Ramos (cell line): ENCODE measurements around the gene SLC6A8.
"Not testable (repeated sequence)": the region's sequence is repeated elsewhere in the genome, so short reads cannot be mapped to it uniquely, and the experiment has no call there.

Source experiments
- in situ Hi-C: fragments of 300-500 bp; cut with MboI; formaldehyde crosslinking; loops from one replicate; pipeline ENCODE4 v1.14.3; 2022; ENCODE audit warnings: low sequenced_read_pairs; ENCODE audit not compliant: unreplicated experiment

Gene SLC6A8

GRCh38 chrX:153703036-153703370 is 15.3 kb downstream of the SLC6A8 start:
- in situ Hi-C loops = no loop called here

DNA sequence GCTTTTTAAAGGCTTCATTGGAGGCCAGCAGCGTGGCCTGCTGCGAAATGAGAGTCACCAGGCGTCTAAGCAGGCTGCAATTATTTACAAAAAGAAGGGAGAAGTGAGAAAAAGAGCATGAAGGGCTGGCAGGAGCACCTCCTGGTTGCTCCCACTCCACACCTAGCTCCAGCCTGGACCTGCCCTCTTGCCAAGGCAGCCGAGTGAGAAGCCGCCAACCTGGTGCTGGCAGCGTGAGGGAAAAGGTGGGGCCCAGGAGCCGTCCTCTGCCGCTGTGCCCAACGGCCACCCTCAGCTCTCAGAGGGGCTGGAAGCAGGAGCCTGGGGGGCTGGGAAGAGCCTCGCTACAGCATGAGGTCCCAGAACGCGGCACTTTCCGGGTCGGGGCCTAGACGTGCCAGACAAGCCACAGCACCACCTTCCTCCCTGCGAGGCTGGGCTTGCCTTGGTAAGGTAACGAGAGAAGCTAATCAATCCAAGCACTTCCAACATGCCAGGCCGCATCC is 16.3 kb downstream of the SLC6A8 start:
- in situ Hi-C loops = no loop called here

- in situ Hi-C loops = not testable (repeated sequence)
Observed at GRCh38 chrX:153704631-153705402, 17.1 kb downstream of the SLC6A8 start.

GRCh38 chrX:153705403-153706060 is 17.8 kb downstream of the SLC6A8 start:
- in situ Hi-C loops = not testable (repeated sequence)

DNA sequence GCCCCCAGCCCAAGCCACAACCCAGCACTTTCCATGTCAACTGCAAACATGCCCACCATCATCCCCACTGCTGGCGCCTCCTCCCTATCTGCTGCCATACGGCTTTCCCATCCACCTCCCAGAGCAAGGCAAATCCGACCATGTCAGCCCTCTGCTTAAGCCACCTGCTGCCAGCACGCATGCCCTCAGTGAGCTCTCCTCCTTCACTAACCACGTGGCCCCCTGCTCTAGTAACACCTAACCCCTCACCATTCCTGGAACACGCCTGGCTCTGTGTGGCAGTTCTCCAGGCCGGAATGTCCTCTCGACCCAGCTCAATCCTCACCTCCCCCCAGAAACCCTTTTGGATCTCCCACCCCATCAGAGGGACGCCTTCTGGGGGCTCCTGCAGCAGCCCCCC is 19.1 kb downstream of the SLC6A8 start:
- in situ Hi-C loops = no loop called here

DNA sequence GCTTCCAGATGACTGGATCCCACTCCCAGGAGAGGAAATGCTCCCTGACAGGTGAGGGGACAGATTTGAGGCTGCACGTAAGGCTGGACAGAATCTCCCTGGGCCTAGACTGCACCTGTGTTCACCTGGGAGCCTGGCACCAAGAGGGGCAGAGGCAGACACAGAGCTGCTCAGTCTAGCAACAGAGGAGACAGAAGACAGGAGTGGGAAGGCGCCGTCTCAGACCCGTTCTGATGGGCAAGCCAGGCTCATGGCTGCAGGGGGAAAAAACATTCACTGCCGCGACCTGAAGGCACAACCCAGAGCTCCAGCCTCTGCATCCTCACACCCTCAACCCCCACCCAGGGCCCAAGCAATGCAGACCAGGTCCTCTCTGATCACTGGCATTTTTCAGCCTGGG is 19.7 kb downstream of the SLC6A8 start:
- in situ Hi-C loops = no loop called here

DNA sequence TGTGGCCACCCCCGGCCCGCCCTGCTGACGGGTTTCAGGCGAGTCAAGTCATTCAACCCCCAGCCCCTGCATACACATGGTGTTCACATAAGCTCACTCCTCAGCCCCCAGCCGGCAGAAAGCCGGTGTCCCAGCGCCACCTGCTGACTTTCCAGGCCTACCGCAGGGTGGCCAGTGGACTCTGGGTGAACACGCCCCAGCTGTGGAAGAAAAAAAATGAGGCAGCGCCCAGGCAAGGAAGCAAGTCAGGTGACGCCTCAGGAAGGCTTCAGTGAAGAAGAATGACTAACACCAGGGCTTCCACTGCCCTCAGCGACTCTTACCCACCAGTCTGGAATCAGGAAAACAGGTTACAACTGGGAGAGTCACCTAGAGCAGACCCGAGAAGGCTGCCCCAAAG is 20.7 kb downstream of the SLC6A8 start:
- in situ Hi-C loops = no loop called here

- in situ Hi-C loops = no loop called here
Observed at GRCh38 chrX:153709726-153710674, 22.3 kb downstream of the SLC6A8 start.

- in situ Hi-C loops = no loop called here
Observed at GRCh38 chrX:153714256-153714655, 26.5 kb downstream of the SLC6A8 start.

DNA sequence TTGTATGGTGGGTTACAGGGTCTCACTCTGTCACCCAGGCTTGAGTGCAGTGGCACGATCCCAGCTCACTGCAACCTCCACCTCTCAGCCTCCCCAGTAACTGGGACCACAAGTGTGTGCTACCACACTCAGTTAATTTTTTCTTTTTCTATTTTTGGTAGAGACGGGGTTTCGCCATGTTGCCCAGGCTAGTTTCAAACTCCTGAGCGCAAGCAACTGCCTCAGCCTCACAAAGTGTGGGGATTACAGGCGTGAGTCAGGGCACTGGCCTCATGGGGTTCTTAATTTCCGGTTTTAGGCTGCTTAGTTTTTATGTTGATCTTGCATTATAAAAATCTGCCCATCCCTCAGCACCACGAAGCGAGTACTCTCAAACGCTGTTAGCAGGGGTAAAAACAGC is 29.7 kb downstream of the SLC6A8 start:
- in situ Hi-C loops = no loop called here

DNA sequence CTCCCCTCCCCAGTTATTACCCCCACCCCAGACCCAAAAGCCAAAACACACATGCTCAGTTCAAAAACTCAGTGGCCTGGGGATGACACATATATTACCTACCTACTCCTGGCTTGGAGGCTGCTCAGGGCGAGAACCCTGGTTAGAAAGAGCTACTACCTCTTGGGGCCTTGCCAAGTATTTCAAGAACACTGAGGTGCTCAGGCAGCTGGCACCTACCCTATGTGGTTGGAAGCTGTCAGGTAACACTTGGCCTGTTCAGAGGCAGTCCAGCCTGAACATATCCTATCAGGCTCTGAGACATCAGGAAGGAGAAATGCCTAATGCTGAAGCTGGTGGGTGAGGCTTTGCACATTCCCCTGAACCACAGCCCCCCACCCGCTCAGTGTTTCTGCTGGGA is 31.5 kb downstream of the SLC6A8 start:
- in situ Hi-C loops = no loop called here

GRCh38 chrX:153719701-153720100 is 32.0 kb downstream of the SLC6A8 start:
- in situ Hi-C loops = no loop called here

- in situ Hi-C loops = no loop called here
Observed at GRCh38 chrX:153722704-153723350, 35.1 kb downstream of the SLC6A8 start.

GRCh38 chrX:153723351-153724251 is 35.9 kb downstream of the SLC6A8 start:
- in situ Hi-C loops = no loop called here

GRCh38 chrX:153724252-153725038 is 36.7 kb downstream of the SLC6A8 start, which contains the start of the genes ABCD1 and BCAP31:
Gene ABCD1, plus strand, starts transcription at chrX:153724856. Its CDS starts 411 bp downstream, at chrX:153725267.
Gene BCAP31, minus strand, starts transcription at chrX:153724387. Its CDS starts 1,143 bp downstream, at chrX:153723244.
- in situ Hi-C loops = loop anchor here (25.0 kb wide), 1 partner anchor 813 kb away; the partner anchor contains the start of genes G6PD and IKBKG

DNA sequence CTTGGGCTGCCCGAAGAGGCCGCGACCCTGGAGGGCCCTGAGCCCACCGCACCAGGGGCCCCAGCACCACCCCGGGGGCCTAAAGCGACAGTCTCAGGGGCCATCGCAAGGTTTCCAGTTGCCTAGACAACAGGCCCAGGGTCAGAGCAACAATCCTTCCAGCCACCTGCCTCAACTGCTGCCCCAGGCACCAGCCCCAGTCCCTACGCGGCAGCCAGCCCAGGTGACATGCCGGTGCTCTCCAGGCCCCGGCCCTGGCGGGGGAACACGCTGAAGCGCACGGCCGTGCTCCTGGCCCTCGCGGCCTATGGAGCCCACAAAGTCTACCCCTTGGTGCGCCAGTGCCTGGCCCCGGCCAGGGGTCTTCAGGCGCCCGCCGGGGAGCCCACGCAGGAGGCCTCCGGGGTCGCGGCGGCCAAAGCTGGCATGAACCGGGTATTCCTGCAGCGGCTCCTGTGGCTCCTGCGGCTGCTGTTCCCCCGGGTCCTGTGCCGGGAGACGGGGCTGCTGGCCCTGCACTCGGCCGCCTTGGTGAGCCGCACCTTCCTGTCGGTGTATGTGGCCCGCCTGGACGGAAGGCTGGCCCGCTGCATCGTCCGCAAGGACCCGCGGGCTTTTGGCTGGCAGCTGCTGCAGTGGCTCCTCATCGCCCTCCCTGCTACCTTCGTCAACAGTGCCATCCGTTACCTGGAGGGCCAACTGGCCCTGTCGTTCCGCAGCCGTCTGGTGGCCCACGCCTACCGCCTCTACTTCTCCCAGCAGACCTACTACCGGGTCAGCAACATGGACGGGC is 37.5 kb downstream of the SLC6A8 start:
- in situ Hi-C loops = loop anchor here (25.0 kb wide), 1 partner anchor 812 kb away; the partner anchor contains the start of genes G6PD and IKBKG

GRCh38 chrX:153725832-153726285 is 38.1 kb downstream of the SLC6A8 start:
- in situ Hi-C loops = loop anchor here (25.0 kb wide), 1 partner anchor 811 kb away; the partner anchor contains the start of genes G6PD and IKBKG
